ENCODE measurements around the gene SPON1.

Gene SPON1

DNA sequence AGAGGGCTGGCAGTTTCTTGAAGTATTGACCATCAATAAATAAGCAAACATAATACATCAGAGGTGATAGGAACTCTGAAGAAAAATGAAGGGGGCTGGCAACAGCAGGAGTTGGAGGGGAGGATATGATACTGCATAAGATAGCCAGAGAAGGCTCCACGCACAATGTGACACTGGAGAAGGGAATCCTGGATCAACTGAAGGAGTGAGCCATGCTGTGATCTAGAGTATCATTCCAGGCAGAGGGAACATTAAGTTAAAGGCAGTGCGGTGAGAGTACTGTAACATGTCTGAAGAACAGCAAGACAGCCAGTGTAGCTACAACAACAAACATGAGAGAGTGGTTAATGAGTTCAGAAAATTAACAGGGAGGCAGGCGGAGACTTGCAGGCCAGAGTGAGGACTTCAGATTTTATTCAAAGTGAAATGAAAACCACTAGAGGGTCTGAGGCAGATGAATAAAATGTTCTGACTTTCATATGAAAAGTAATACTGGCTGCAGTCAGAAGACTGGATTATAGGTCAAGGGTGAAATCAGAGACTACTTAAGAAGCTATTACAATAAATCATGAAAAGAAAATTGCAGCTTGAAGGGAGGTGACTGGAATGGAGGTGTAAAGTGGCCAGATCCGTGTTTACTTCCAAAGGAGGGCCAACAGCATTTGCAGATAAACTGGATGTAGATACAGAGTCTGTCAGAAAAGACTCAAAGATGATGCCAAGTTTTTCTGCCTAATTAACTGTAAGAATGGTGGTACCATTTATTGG lies 347.1 kb downstream of the SPON1 start:
- DNase-seq (ENCODE audit: low spot score) = no peak
- TF ChIP-seq, protein P1, sequence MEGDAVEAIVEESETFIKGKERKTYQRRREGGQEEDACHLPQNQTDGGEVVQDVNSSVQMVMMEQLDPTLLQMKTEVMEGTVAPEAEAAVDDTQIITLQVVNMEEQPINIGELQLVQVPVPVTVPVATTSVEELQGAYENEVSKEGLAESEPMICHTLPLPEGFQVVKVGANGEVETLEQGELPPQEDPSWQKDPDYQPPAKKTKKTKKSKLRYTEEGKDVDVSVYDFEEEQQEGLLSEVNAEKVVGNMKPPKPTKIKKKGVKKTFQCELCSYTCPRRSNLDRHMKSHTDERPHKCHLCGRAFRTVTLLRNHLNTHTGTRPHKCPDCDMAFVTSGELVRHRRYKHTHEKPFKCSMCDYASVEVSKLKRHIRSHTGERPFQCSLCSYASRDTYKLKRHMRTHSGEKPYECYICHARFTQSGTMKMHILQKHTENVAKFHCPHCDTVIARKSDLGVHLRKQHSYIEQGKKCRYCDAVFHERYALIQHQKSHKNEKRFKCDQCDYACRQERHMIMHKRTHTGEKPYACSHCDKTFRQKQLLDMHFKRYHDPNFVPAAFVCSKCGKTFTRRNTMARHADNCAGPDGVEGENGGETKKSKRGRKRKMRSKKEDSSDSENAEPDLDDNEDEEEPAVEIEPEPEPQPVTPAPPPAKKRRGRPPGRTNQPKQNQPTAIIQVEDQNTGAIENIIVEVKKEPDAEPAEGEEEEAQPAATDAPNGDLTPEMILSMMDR (IDR thresholded peaks at IDR 0.05; ENCODE audit: borderline replicate concordance, control extremely low read depth, extremely low read depth, insufficient read depth, missing control alignments) = no peak

DNA sequence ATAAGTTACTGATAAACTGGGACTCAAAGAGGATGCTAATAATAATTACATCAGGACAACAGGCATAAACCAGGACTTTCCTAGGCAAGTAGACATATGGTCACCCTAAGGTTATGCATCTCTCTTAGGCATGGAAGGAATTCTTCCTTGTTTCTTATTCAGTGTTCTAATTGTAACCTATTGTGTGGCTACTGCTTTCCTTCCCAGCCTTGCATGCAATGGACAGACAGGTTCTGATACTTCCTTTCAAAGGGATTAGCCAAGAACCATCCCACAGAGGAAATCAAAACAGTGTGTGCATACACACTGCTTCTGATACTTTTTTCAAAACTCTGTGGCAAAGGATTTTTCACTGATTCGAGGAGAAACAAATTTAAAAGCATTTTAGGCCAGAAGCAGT lies 348.2 kb downstream of the SPON1 start:
- TF ChIP-seq, protein P1 (IDR thresholded peaks at IDR 0.05; ENCODE audit: borderline replicate concordance, control extremely low read depth, extremely low read depth, insufficient read depth, missing control alignments) = no peak
- no peak for DNase-seq (ENCODE audit: low spot score)
- in situ Hi-C loops (cut with MboI; ENCODE audit: low sequenced_read_pairs, unreplicated experiment) = no loop called here

More for the DNA sequence above, 347.1 kb downstream of the SPON1 start:
- in situ Hi-C loops (cut with MboI; ENCODE audit: low sequenced_read_pairs, unreplicated experiment) = no loop called here

DNA sequence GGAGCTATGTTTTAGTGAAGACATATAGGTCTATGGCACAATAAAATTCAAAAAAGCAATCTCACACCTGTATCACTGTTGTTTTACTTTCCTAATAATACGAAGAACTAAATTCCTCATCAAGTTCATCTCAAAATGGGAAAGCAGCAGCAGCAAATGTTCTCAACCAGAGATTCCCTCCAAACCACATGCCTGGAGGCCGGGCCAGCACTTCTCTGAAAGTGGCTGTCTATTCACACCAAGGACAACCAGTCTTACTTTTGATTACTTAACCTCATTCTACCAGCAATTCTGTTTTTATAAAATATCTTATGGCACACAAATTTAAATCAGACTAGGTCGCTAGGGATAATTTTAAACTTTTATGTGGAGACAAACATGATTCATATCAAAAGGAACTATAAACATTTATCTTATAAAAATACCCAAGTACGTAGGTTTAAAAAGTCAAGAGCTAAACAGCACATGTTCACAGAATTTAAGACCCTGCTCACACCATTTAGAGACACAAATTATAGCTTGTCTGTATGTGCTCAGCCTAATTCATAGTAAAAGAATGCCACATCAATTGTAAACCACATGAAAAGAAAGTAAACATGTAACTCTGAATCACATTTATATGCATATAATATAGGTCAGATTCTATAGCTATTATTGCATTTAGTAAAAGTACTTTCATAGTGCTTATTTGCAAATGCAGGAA lies 350.4 kb downstream of the SPON1 start:
- TF ChIP-seq, protein P1 (IDR thresholded peaks at IDR 0.05; ENCODE audit: borderline replicate concordance, control extremely low read depth, extremely low read depth, insufficient read depth, missing control alignments) = no peak
- no peak for DNase-seq (ENCODE audit: low spot score)
- in situ Hi-C loops (cut with MboI; ENCODE audit: low sequenced_read_pairs, unreplicated experiment) = no loop called here

DNA sequence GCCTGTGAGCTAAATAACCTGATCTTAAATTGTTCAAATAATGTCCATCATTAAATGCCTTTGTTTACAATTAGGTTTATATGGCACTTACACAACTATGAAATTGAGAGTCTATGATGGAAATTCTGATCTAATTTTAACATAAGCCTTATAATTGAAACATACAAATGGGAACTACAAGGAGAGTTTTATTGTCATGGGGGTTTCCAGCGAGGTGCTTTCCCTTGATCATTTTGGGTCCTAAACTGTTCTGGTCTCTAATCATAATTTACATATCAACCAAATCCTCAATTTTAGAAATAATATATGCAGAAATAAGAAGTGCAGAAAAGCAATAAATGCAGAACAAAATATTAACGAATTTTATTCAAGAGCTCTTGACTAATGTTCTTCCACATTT lies 351.6 kb downstream of the SPON1 start:
- in situ Hi-C loops (cut with MboI; ENCODE audit: low sequenced_read_pairs, unreplicated experiment) = no loop called here
- no peak for DNase-seq (ENCODE audit: low spot score)
- TF ChIP-seq, protein P1 (IDR thresholded peaks at IDR 0.05; ENCODE audit: borderline replicate concordance, control extremely low read depth, extremely low read depth, insufficient read depth, missing control alignments) = no peak

DNA sequence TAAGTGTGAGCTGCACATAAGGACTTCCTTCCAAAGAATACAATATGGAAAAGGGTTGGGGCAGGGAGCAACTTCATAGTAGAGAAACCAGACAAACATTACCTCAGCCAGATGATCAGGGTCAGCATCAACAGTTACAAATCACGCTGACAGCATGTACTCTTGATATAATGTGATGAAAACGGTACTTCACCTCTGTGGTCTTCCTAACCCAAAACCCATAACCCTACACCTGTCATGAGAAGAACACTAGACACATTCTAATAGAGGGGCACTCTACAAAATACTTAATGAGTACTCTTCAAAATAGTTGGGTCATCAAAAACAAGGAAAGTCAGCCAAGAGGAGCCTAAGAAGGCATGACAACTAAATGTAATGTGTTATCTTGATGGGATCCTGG lies 352.6 kb downstream of the SPON1 start:
- no peak for DNase-seq (ENCODE audit: low spot score)
- TF ChIP-seq, protein P1 (IDR thresholded peaks at IDR 0.05; ENCODE audit: borderline replicate concordance, control extremely low read depth, extremely low read depth, insufficient read depth, missing control alignments) = no peak
- in situ Hi-C loops (cut with MboI; ENCODE audit: low sequenced_read_pairs, unreplicated experiment) = no loop called here

Data from GM13976 (cell line).